Activated T-helper 17 cell treated with anti-CD3 and anti-CD28 coated beads, Interleukin-2, amount 50 U/mL, for 72 hours (primary cell): ENCODE results near the gene MSS51. TPM values are rescaled to one million over a fixed set of nuclear protein-coding genes. Genes with fewer than 3 reads are reported as not detected.

Experiments
- ATAC-seq: fragments of 150-1000 bp; cut with Tn5 transposase; replicated peaks from 2 replicates; pipeline ENCODE4 v1.10.0; 2021; ENCODE audit warnings: mild to moderate bottlenecking, moderate library complexity
- H3K27ac Mint-ChIP-seq: one replicate; pipeline ENCODE4 v1.8.0; 2022; ENCODE audit warnings: mixed read lengths
- H3K27me3 Mint-ChIP-seq: one replicate; pipeline ENCODE4 v1.8.0; 2022; ENCODE audit warnings: mixed read lengths
- H3K36me3 Mint-ChIP-seq: one replicate; pipeline ENCODE4 v1.8.0; 2022; ENCODE audit warnings: low read depth, mild to moderate bottlenecking, mixed read lengths
- H3K4me1 Mint-ChIP-seq: one replicate; pipeline ENCODE4 v1.8.0; 2022; ENCODE audit warnings: mixed read lengths
- H3K4me3 Mint-ChIP-seq: one replicate; pipeline ENCODE4 v1.8.0; 2022; ENCODE audit warnings: mild to moderate bottlenecking, mixed read lengths
- H3K9me3 Mint-ChIP-seq: one replicate; pipeline ENCODE4 v1.8.0; 2022; ENCODE audit warnings: mixed read lengths
- total RNA-seq, 2 donors: library from RNA; stranded (reverse); gene quantifications; one replicate each; pipeline ENCODE4 v1.2.3, GENCODE V29; 2022

Gene MSS51
- total RNA-seq, 2 donors from 2014 or later: 4.9 to 7.3 TPM

DNA sequence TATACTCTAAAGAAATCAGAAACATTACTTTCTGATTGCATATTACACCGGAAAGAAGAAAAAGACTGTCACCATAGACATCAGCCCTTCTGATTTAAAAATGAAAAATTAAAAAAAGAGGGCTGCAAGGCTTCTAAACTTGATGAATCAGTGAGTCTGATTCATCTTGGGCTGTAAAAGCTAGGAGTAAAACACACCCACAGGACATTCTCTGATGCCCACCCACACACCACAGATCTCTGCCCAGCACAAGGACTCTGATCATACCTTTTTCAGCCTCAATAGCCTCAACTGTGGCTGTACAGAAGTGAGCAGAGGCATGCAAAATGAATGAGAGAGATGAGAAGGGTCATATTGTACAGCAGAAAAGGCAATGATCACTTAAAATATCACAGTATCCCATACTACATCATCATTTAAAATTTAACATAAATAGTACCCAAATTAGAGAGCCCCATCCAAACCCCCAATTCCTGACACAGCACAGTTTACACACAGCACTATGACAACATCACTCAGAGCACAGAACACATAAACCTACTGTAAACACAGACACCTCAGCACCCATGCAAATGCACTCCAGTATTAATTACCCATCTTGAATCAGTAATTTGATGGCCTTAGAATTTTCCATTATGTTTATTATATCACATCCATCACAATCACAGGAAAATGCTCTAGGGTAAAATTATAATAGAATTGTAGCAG lies 6.4 kb upstream of the MSS51 start:
- Mint-ChIP-seq H3K4me3 (no peak overlapping the region), H3K9me3 (no peaks in the 10 kb centered on the region), H3K27ac (peak overlapping the region; percentile 37), H3K27me3 (no peaks in the 10 kb centered on the region), H3K36me3 (peaks cover 78% of the 10 kb centered on the region), H3K4me1 (peaks cover 15% of the 10 kb centered on the region)
- peak; percentile 96 for ATAC-seq

DNA sequence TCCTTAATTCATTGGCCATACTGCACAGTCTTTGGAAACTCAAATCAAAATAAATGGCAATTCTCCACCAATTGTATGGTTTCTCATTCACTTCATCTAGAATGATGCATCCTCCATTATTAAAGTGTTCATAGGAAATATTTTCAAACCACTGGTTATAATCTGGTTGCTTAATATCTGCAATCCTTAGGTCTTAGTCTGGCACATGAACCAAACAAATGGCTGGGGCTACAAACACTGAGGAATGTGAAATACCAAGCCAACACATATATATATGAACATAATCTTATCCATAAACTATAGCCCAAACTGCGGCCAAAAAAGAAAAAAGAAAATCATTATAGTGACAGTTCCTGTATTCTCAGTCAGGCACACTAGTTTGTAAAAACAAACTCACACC lies 5.7 kb upstream of the MSS51 start:
- H3K36me3 Mint-ChIP-seq: peaks cover 71% of the 10 kb centered on the region
- no peaks in the 10 kb centered on the region for H3K9me3 Mint-ChIP-seq
- no peak overlapping the region for H3K4me3 Mint-ChIP-seq
- H3K27me3 Mint-ChIP-seq: no peaks in the 10 kb centered on the region
- H3K27ac Mint-ChIP-seq: peak overlapping the region; percentile 37
- no peak for ATAC-seq
- H3K4me1 Mint-ChIP-seq: peaks cover 18% of the 10 kb centered on the region

GRCh38 chr10:73432646-73433537 lies 469 bp downstream of the MSS51 start:
- Mint-ChIP-seq H3K27ac (peak overlapping the region; percentile 78), H3K9me3 (no peaks in the 10 kb centered on the region), H3K27me3 (no peaks in the 10 kb centered on the region), H3K4me1 (peaks cover 22% of the 10 kb centered on the region), H3K36me3 (peaks cover 34% of the 10 kb centered on the region), H3K4me3 (no peak overlapping the region)
- no peak for ATAC-seq

- no peaks in the 10 kb centered on the region for H3K9me3 Mint-ChIP-seq
- ATAC-seq: no peak
- H3K36me3 Mint-ChIP-seq: peaks cover 73% of the 10 kb centered on the region
- no peak overlapping the region for H3K4me3 Mint-ChIP-seq
- H3K27ac Mint-ChIP-seq: no peak overlapping the region
- H3K27me3 Mint-ChIP-seq: no peaks in the 10 kb centered on the region
- H3K4me1 Mint-ChIP-seq: no peaks in the 10 kb centered on the region
Measured at GRCh38 chr10:73426318-73426717, 7.0 kb downstream of the MSS51 start.

GRCh38 chr10:73424478-73424877 lies 8.9 kb downstream of the MSS51 start:
- ATAC-seq: no peak
- H3K36me3 Mint-ChIP-seq: peaks cover 64% of the 10 kb centered on the region
- no peaks in the 10 kb centered on the region for H3K27me3 Mint-ChIP-seq
- no peaks in the 10 kb centered on the region for H3K9me3 Mint-ChIP-seq
- no peak overlapping the region for H3K27ac Mint-ChIP-seq
- H3K4me1 Mint-ChIP-seq: no peaks in the 10 kb centered on the region
- H3K4me3 Mint-ChIP-seq: no peak overlapping the region

- no peak for ATAC-seq
- Mint-ChIP-seq H3K4me1 (no peaks in the 10 kb centered on the region), H3K4me3 (no peak overlapping the region), H3K27me3 (no peaks in the 10 kb centered on the region), H3K36me3 (peaks cover 63% of the 10 kb centered on the region), H3K9me3 (no peaks in the 10 kb centered on the region), H3K27ac (no peak overlapping the region)
Measured at GRCh38 chr10:73423309-73423708, 10.1 kb downstream of the MSS51 start.

DNA sequence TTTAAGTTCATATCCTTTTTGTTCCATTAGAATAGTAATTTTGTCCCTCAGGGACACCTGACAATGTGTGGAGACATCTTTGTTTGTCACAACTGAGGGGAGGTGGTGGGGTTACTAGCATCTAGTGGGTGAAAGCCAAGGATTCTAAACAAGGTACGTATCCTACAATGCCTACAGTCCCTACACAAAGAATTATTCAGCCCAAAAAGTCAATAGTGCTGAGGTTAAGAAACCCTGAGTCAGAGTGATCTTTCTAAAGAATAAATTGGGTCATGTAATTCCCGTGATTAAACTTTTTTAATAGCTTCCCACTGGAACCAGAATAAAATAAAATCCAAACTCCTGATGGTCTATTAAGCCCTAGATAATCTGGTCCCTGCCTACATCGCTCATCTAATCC lies 16.8 kb downstream of the MSS51 start:
- Mint-ChIP-seq H3K4me3 (no peak overlapping the region), H3K27ac (no peak overlapping the region), H3K9me3 (no peaks in the 10 kb centered on the region), H3K36me3 (peaks cover 20% of the 10 kb centered on the region), H3K4me1 (peaks cover 7% of the 10 kb centered on the region), H3K27me3 (no peaks in the 10 kb centered on the region)
- no peak for ATAC-seq

GRCh38 chr10:73414230-73414945 lies 19.0 kb downstream of the MSS51 start:
- peaks cover 41% of the 10 kb centered on the region for H3K36me3 Mint-ChIP-seq

DNA sequence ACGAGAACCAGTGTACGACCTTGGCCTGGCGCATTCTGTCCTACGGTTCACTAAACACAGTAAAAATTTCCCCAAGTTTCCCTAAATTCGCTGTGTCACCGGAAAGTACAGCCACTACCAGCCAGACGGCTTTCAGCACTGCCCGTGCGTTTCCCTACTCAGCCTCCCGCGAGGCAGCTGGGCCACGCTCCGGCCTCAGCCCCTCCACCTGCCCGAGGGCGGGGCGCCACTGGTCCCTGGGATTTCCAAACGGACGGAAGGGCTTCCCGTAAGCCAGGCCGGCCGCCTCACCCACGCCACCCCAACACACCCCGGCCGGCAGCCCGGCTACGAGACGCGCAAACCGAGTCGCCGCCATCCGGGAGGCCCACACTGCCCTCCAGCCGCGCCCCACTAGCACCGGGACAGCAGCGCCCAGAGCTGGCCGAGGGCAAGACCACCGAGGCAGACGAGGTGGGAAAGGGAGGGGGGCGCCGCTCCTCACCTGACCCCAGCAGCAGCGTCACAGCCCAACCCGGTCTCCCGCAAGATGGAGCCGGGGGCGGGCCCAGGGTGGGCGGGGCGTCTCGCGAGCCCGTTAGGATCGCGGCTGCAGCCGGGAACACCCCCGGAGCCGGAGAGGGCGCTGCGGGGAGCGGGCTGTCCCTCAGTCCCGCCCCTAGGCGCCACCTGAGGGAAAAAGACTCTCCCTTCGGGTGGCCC lies 19.7 kb downstream of the MSS51 start, which contains the start of gene ANXA7:
TSS of gene ANXA7 (minus strand) at position 531 of the 702 bp plus-strand sequence. CDS start 13,202 bp downstream, outside the sequence.
- Mint-ChIP-seq H3K27me3 (no peaks in the 10 kb centered on the region), H3K4me3 (peak within 1 kb of the TSS; percentile 92), H3K36me3 (peaks cover 42% of the 10 kb centered on the region), H3K27ac (peak within 1 kb of the TSS; percentile 95), H3K4me1 (peaks cover 25% of the 10 kb centered on the region), H3K9me3 (no peaks in the 10 kb centered on the region)
- peak; percentile 95 for ATAC-seq

More at GRCh38 chr10:73414230-73414945, 19.0 kb downstream of the MSS51 start:
- Mint-ChIP-seq H3K27ac (peak overlapping the region; percentile 81), H3K27me3 (no peaks in the 10 kb centered on the region), H3K9me3 (no peaks in the 10 kb centered on the region), H3K4me1 (peaks cover 19% of the 10 kb centered on the region), H3K4me3 (peak overlapping the region; percentile 92)
- ATAC-seq: peak; percentile 25

- Mint-ChIP-seq H3K4me3 (peak overlapping the region; percentile 92), H3K27me3 (no peaks in the 10 kb centered on the region), H3K9me3 (no peaks in the 10 kb centered on the region), H3K27ac (peak overlapping the region; percentile 95), H3K4me1 (peaks cover 28% of the 10 kb centered on the region), H3K36me3 (peaks cover 44% of the 10 kb centered on the region)
- ATAC-seq: peak; percentile 35
Measured at GRCh38 chr10:73413108-73413527, 20.2 kb downstream of the MSS51 start.

- no peaks in the 10 kb centered on the region for H3K27me3 Mint-ChIP-seq
Measured at GRCh38 chr10:73410897-73411296, 22.5 kb downstream of the MSS51 start.

GRCh38 chr10:73408978-73409521 lies 24.3 kb downstream of the MSS51 start:
- no peak for ATAC-seq
- peak overlapping the region; percentile 20 for H3K4me3 Mint-ChIP-seq
- no peak overlapping the region for H3K27ac Mint-ChIP-seq
- peaks cover 74% of the 10 kb centered on the region for H3K36me3 Mint-ChIP-seq
- no peaks in the 10 kb centered on the region for H3K9me3 Mint-ChIP-seq
- no peaks in the 10 kb centered on the region for H3K27me3 Mint-ChIP-seq
- peaks cover 42% of the 10 kb centered on the region for H3K4me1 Mint-ChIP-seq

More at GRCh38 chr10:73410897-73411296, 22.5 kb downstream of the MSS51 start:
- no peaks in the 10 kb centered on the region for H3K9me3 Mint-ChIP-seq
- H3K27ac Mint-ChIP-seq: no peak overlapping the region
- ATAC-seq: no peak
- H3K4me3 Mint-ChIP-seq: peak overlapping the region; percentile 92
- H3K36me3 Mint-ChIP-seq: peaks cover 66% of the 10 kb centered on the region
- H3K4me1 Mint-ChIP-seq: peaks cover 45% of the 10 kb centered on the region

DNA sequence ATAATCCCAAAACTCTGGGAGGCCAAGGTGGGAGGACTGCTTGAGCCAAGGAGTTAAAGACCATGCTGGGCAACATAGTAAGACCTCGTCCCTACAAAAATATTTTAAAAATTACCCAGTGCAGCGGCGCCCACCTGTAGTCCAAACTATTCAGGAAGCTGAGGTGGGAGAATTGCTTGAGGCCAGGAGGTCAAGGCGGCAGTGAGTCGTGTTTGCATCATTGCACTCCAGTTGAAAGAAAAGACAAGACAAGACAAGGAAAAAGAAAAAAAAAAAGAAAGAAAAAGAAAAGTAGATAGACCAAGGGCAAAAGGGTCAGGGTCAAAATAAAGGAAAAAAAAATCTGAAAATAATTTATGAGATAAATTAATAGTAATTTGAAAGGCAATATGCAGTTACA lies 25.3 kb downstream of the MSS51 start:
- peak overlapping the region; percentile 33 for H3K27ac Mint-ChIP-seq
- peaks cover 42% of the 10 kb centered on the region for H3K4me1 Mint-ChIP-seq
- no peaks in the 10 kb centered on the region for H3K9me3 Mint-ChIP-seq
- no peak overlapping the region for H3K4me3 Mint-ChIP-seq
- H3K27me3 Mint-ChIP-seq: no peaks in the 10 kb centered on the region
- peaks cover 70% of the 10 kb centered on the region for H3K36me3 Mint-ChIP-seq
- no peak for ATAC-seq
